GM21529 (cell line): ENCODE results near the gene CENPO.

Source experiments
- ATAC-seq: cut with Tn5 transposase; IDR thresholded peaks from one replicate; pipeline ENCODE4 v1.9.1; 2021; ENCODE audit not compliant: unreplicated experiment

The CENPO gene, protein sequence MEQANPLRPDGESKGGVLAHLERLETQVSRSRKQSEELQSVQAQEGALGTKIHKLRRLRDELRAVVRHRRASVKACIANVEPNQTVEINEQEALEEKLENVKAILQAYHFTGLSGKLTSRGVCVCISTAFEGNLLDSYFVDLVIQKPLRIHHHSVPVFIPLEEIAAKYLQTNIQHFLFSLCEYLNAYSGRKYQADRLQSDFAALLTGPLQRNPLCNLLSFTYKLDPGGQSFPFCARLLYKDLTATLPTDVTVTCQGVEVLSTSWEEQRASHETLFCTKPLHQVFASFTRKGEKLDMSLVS

DNA sequence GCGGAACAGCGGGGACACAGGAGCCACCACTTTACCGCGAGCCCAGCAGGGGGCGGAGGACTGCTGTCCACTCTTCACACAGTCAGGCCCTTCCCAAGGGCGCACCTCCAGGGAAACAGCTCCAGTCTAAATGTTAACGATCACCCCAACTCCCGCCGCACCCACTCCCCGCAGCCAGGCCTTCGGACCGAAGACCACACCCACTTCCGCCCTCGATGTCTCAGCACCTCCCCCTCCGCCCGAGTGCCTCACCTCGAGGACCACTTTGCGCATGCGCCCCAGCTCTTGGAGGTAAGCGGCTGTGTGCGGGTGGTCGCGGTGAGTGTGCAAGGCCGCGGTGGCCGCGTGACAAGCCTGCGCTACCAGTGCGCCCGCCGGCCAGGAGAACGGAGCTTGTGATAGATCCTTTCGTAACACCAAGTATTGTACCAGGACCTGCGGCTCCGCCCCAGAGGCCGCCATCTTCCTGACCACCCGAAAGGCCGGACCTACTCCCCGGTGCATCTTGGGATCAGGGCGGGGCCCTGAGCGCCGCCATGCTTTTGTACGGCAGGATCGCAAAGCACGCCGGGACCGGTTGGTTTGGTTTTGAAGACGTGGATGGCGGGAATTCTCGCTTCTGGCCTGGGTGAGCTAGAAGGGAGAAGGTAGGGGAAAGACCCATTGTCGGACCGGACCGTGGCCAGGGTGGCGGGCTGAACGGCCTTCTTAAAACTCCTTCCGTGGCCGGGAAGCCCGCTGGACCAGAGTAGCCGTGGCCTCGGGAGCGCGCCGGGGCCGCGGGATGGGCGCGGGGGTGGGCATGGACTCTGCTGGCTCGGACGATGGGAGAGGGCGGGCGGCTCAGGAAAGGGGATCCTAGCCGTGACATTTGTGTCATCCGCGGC is at the start of gene CENPO, which contains the start of gene PTRHD1:
Gene CENPO (plus strand): TSS at position 552 of the 887 bp plus-strand sequence. CDS start 495 bp downstream, outside the sequence.
Gene PTRHD1 (minus strand): TSS at position 518 of the 887 bp plus-strand sequence. CDS start 14 bp downstream, at position 504.
- peak; percentile 91 for ATAC-seq

- ATAC-seq, result no peak
Measured at GRCh38 chr2:24743924-24744323, 49.3 kb upstream of the CENPO start.

DNA sequence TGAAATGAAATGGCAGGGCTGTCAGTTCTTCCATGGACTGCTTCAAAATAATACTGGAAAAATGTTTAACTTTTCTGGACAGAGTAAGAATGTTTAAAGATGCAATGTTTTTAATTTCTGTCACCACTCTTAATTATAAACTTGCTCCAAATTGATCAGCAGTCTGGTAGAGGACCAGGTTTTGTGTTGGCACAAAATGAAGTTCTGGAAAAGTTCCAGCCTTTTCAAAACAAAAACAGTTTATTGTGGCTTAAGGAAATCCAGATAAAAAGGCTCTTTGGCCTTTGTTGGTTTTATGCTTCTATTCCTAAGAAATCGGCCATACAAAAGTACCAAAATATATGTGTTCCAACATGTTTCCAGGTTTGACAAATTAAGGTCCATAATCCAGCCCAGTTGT is 48.9 kb upstream of the CENPO start:
- no peak for ATAC-seq

DNA sequence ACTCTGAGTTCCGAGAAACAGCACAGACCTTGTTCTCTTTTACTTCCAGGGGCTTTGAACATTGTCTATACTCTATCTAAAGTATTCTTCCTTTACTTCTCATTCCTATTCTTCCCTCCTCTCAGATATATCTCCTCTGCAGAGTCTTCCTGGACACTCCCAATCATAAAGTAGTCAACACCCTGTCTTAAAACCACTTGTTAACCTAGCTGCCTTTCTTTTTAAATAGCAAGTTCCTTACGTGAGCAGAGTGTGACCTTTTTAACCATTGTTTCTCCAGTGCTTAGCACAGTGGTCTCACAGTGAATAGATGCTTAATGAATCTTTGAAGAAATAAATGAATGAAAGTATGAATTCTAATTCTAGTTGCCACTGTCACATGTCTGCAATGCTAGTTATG is 47.4 kb upstream of the CENPO start:
- ATAC-seq, result no peak

GRCh38 chr2:24747299-24747698 is 45.9 kb upstream of the CENPO start:
- ATAC-seq, result no peak

GRCh38 chr2:24749069-24749691 is 44.0 kb upstream of the CENPO start:
- ATAC-seq, result no peak

GRCh38 chr2:24754985-24755705 is 38.1 kb upstream of the CENPO start:
- no peak for ATAC-seq

GRCh38 chr2:24756789-24757188 is 36.4 kb upstream of the CENPO start:
- ATAC-seq, result no peak

GRCh38 chr2:24761866-24762265 is 31.4 kb upstream of the CENPO start:
- ATAC-seq, result no peak

DNA sequence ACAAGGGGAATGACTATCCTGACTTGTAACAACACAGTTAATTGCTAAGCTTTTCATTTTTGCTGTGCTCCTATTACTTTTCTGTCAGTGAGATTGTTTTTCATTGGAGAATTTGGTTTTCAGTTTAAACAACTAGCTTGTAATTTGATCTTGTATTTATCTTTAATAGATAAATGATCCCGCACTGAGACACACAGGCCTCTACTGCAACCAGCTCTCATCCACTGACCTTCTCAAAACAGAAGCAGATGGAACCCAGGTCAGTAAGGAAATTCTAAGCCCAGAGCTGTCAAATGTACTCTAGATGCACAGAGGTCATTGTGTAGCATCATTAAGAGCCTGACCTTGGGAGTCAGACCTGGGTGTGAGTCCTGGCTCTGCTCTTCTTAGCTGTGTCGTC is 30.7 kb upstream of the CENPO start:
- ATAC-seq, result no peak

GRCh38 chr2:24763843-24764242 is 29.4 kb upstream of the CENPO start:
- ATAC-seq, result no peak

DNA sequence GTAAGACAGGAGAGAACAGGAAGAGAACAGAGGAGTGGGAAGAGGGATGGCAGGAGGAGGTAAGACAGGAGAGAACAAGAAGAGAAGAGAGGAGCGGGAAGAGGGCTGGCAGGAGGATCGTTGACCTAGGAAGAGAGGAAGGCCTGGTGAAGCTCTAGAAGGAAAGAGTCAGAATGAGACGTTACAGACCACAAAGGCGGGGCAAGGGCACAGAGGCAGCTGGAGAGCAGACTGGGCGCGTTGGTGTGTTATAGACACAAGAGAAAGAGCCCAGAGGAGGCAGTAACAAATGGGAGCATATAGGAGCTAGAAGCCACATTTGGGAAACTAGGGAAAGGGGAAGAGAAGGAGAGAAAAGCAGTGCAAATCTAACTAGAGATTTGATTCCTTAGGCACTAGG is 26.6 kb upstream of the CENPO start:
- ATAC-seq, result no peak

- no peak for ATAC-seq
Measured at GRCh38 chr2:24768013-24768412, 25.2 kb upstream of the CENPO start.

- no peak for ATAC-seq
Measured at GRCh38 chr2:24768601-24769000, 24.6 kb upstream of the CENPO start.

- ATAC-seq, result no peak
Measured at GRCh38 chr2:24771061-24771460, 22.2 kb upstream of the CENPO start.

DNA sequence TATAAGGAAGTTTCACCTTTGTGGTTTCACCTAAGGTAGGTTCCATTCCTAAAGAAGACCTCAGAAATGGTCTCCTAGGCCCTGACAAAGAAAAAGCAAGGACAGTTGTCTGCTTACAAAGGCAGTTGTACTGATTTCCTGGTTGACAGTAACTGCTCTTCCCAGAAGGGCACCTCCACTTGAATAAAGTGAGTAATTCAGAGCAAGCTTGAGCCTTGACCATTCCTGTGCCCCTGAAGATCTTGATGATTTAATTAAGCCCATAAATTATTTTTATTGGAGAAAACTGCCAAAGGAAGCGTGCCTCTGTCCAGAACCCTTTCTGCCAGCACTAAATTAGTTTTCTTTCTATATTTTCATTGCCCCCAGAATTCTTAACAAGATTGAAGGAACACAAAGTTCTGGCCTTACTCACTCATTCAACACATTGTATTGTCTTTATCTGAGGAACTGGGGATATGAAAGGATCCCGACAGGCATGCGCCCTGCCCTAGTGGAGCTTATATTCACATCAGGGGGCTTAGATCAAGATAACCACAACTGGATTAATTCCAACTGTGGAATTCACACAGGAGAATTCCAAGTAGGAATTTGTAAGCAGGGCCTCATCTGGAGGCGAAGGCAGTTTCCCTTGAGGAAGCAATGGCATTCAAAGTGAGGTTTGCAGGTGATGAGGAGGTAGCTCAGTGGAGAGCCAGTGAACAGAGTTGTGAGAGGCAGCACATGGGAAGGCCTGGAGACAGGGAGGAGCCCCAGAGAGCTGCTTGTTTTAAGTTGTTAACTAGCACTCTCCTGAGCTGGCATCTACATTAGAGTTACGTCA is 21.2 kb upstream of the CENPO start:
- ATAC-seq, result no peak

DNA sequence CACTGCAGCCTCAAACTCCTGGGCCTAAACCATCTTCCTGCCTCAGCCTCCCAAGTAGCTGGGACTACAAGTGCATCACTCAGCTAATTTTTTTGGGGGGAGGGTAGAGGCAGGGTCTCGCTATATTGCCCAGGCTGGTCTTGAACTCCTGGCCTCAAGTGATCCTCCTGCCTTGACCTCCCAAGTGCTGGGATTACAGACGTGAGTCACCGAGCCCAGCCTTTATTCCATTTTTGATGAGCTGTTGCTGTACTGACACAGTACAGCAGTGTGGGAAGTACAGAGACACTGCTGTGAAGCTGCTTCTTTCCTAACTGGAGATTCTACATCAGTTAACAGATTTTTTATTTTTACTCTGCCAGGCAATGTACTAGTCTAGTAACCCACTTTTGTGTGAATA is 18.9 kb upstream of the CENPO start:
- no peak for ATAC-seq

DNA sequence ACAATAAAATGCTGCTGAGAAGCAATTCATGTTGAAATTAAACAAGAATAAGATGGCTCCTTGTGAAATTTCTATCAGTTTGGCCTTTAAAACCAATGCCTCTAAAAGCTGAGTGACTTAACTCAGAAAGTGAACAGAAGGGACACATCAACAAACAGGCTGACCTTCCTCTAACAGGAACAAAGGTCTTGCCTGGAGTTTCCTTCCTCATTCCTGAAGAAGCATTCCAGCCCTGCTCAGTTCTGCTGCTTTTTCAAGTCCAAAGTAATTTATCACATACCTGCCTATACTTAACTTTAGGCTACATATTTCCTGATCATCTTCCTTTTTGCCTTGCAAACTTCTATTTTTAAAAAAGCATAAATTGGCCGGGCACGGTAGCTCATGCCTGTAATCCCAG is 14.1 kb upstream of the CENPO start:
- ATAC-seq, result no peak

DNA sequence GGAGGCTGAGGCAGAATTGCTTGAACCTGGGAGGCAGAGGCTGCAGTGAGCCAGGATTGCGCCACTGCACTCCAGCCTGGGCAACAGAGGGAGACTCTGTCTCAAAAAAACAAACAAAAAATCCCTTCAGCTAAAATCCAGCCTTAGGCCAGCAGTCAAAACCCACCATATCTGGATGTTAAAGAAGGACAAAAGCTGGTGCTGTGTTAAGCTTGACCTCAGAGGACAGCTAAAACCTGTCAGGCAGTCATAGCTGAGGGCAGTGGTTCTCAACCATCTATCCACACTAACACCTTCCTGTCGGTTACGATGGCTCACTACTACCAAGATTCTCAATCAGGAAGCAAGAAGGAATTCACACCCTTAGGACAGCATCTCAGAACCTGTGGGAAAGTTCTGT is 9.6 kb upstream of the CENPO start:
- no peak for ATAC-seq

DNA sequence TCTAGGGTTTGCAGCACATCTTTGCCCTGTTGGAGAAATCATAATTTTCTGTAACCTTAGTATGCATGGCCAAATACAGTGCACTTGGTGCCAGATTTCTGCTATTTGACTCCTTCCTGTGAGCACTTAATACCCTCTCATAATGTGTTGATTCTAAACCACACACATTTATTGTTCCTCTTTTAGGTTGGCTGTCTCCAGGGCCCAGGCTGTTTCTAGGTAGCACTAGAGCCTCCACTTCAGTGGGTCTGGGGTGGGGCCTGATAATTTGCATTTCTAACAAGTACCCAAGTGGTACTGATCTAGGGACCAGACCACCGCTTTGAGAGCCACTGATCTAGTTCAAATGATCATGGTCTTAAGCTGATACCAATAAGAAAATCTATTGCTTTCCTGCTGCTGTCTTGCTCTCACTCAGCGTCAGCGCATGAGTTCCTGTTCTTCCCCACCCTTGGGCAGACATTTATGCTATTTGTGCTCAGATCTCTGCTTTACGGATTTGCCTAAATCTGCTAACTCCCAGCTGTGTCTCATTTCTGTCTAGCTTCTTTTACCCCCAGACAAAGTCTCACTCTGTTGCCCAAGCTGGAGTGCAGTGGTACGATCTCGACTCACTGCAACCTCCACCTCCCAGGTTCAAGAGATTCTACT is 7.4 kb upstream of the CENPO start:
- ATAC-seq, result peak; percentile 81
